Measurements from ENCODE around the gene NOPCHAP1.

The NOPCHAP1 gene

GRCh38 chr12:104990950-104991349, 4.8 kb downstream of the NOPCHAP1 start:
- no peak for TF ChIP-seq GATA3 (IDR thresholded peaks at IDR 0.05; ENCODE audit: low read depth, low read length)
- no peak for TF ChIP-seq GATA2 (IDR thresholded peaks at IDR 0.05; ENCODE audit: low read depth, low read length)

GRCh38 chr12:104991565-104992128, 5.5 kb downstream of the NOPCHAP1 start:
- TF ChIP-seq GATA3 (IDR thresholded peaks at IDR 0.05; ENCODE audit: low read depth, low read length) (no peak), GATA2 (IDR thresholded peaks at IDR 0.05; ENCODE audit: low read depth, low read length) (no peak)

- TF ChIP-seq GATA3 (IDR thresholded peaks at IDR 0.05; ENCODE audit: low read depth, low read length) (no peak), GATA2 (IDR thresholded peaks at IDR 0.05; ENCODE audit: low read depth, low read length) (no peak)
These were observed 8.2 kb downstream of the NOPCHAP1 start for GRCh38 chr12:104994336-104994735.

- TF ChIP-seq GATA3 (IDR thresholded peaks at IDR 0.05; ENCODE audit: low read depth, low read length) (no peak), GATA2 (IDR thresholded peaks at IDR 0.05; ENCODE audit: low read depth, low read length) (no peak)
These were observed 11.4 kb downstream of the NOPCHAP1 start for GRCh38 chr12:104997541-104997940.

- TF ChIP-seq GATA3 (IDR thresholded peaks at IDR 0.05; ENCODE audit: low read depth, low read length): no peak
These were observed 12.6 kb downstream of the NOPCHAP1 start for GRCh38 chr12:104998423-104999346.

- TF ChIP-seq GATA2 (IDR thresholded peaks at IDR 0.05; ENCODE audit: low read depth, low read length): no peak
- no peak for TF ChIP-seq GATA3 (IDR thresholded peaks at IDR 0.05; ENCODE audit: low read depth, low read length)
These were observed 13.2 kb downstream of the NOPCHAP1 start for GRCh38 chr12:104999347-104999685.

- TF ChIP-seq GATA3 (IDR thresholded peaks at IDR 0.05; ENCODE audit: low read depth, low read length): no peak
- TF ChIP-seq GATA2 (IDR thresholded peaks at IDR 0.05; ENCODE audit: low read depth, low read length): no peak
These were observed 15.4 kb downstream of the NOPCHAP1 start for GRCh38 chr12:105001476-105001875.

GRCh38 chr12:105013892-105014291, 27.8 kb downstream of the NOPCHAP1 start:
- TF ChIP-seq GATA3 (IDR thresholded peaks at IDR 0.05; ENCODE audit: low read depth, low read length) (no peak), GATA2 (IDR thresholded peaks at IDR 0.05; ENCODE audit: low read depth, low read length) (no peak)

GRCh38 chr12:105014603-105015002, 28.5 kb downstream of the NOPCHAP1 start:
- TF ChIP-seq GATA3 (IDR thresholded peaks at IDR 0.05; ENCODE audit: low read depth, low read length) (no peak), GATA2 (IDR thresholded peaks at IDR 0.05; ENCODE audit: low read depth, low read length) (no peak)

GRCh38 chr12:105015543-105015942, 29.4 kb downstream of the NOPCHAP1 start:
- TF ChIP-seq GATA2 (IDR thresholded peaks at IDR 0.05; ENCODE audit: low read depth, low read length): no peak
- no peak for TF ChIP-seq GATA3 (IDR thresholded peaks at IDR 0.05; ENCODE audit: low read depth, low read length)

GRCh38 chr12:105018012-105018411, 31.9 kb downstream of the NOPCHAP1 start:
- no peak for TF ChIP-seq GATA3 (IDR thresholded peaks at IDR 0.05; ENCODE audit: low read depth, low read length)
- no peak for TF ChIP-seq GATA2 (IDR thresholded peaks at IDR 0.05; ENCODE audit: low read depth, low read length)

- no peak for TF ChIP-seq GATA3 (IDR thresholded peaks at IDR 0.05; ENCODE audit: low read depth, low read length)
- TF ChIP-seq GATA2 (IDR thresholded peaks at IDR 0.05; ENCODE audit: low read depth, low read length): no peak
These were observed 32.7 kb downstream of the NOPCHAP1 start for GRCh38 chr12:105018776-105019175.

- no peak for TF ChIP-seq GATA2 (IDR thresholded peaks at IDR 0.05; ENCODE audit: low read depth, low read length)
These were observed 34.3 kb downstream of the NOPCHAP1 start for GRCh38 chr12:105020241-105020962.

- TF ChIP-seq GATA2 (IDR thresholded peaks at IDR 0.05; ENCODE audit: low read depth, low read length) (no peak), GATA3 (IDR thresholded peaks at IDR 0.05; ENCODE audit: low read depth, low read length) (no peak)
These were observed 38.8 kb downstream of the NOPCHAP1 start for GRCh38 chr12:105024928-105025327.

- TF ChIP-seq GATA2 (IDR thresholded peaks at IDR 0.05; ENCODE audit: low read depth, low read length) (no peak), GATA3 (IDR thresholded peaks at IDR 0.05; ENCODE audit: low read depth, low read length) (no peak)
These were observed 39.8 kb downstream of the NOPCHAP1 start for GRCh38 chr12:105025890-105026289.
